Subcutaneous adipose tissue (tissue), 4 donors: ENCODE results near the gene SLC16A10. TPM values are rescaled to one million over a fixed set of nuclear protein-coding genes. Genes with fewer than 3 reads are reported as not detected.

Experiments used
- CTCF ChIP-seq: fragments of 450-650 bp; IDR thresholded peaks from one replicate; pipeline ENCODE4 v1.5.1; 2016; ENCODE audit warnings: low read depth, mild to moderate bottlenecking, control low read depth, antibody characterized with exemption, moderate library complexity
- total RNA-seq, 4 donors: library from RNA; depleted of rRNA; stranded (reverse); fragments of >200 nt; gene quantifications; one replicate each; pipeline ENCODE4 v1.1.0, GENCODE V29; 2016

The SLC16A10 gene
- total RNA-seq, 4 donors from 2014 or later = 2.9 to 54.6 (median 5.8) TPM

- no peak for TF ChIP-seq CTCF
Observed at GRCh38 chr6:111200350-111201243, 113.3 kb downstream of the SLC16A10 start.

GRCh38 chr6:111201244-111201554, 113.9 kb downstream of the SLC16A10 start:
- TF ChIP-seq CTCF = no peak

GRCh38 chr6:111201764-111202163, 114.5 kb downstream of the SLC16A10 start:
- no peak for TF ChIP-seq CTCF

- TF ChIP-seq CTCF = no peak
Observed at GRCh38 chr6:111204305-111204704, 117.0 kb downstream of the SLC16A10 start.

GRCh38 chr6:111204881-111205280, 117.6 kb downstream of the SLC16A10 start:
- no peak for TF ChIP-seq CTCF

- no peak for TF ChIP-seq CTCF
Observed at GRCh38 chr6:111205502-111205901, 118.2 kb downstream of the SLC16A10 start.

- TF ChIP-seq CTCF = no peak
Observed at GRCh38 chr6:111207141-111207858, 120.0 kb downstream of the SLC16A10 start.
